Left ventricle myocardium inferior (tissue), 1 donor: ENCODE data around the gene KCNK3. TPM values are rescaled to one million over a fixed set of nuclear protein-coding genes. Genes with fewer than 3 reads are reported as not detected.

Source experiments
- DNase-seq: peaks from one replicate; pipeline ENCODE4 v3.0.0-alpha.2; 2020
- H3K27ac ChIP-seq: fragments of 200-600 bp; replicated peaks from 2 replicates; pipeline ENCODE4 v1.8.0; 2021
- H3K27me3 ChIP-seq: fragments of 200-600 bp; 2 replicates; pipeline ENCODE4 v1.8.0; 2021; ENCODE audit warnings: low read depth
- H3K36me3 ChIP-seq: fragments of 200-600 bp; 2 replicates; pipeline ENCODE4 v1.8.0; 2021
- H3K4me1 ChIP-seq: fragments of 200-600 bp; 2 replicates; pipeline ENCODE4 v1.8.0; 2021
- H3K4me3 ChIP-seq: fragments of 200-600 bp; 2 replicates; pipeline ENCODE4 v1.8.0; 2021; ENCODE audit warnings: mild to moderate bottlenecking, moderate library complexity
- H3K9me3 ChIP-seq: fragments of 200-600 bp; replicated peaks from 2 replicates; pipeline ENCODE4 v1.8.0; 2021
- CTCF ChIP-seq: fragments of 200-600 bp; IDR thresholded peaks from 2 replicates; pipeline ENCODE4 v1.8.0; 2021; ENCODE audit warnings: antibody characterized with exemption, mild to moderate bottlenecking, borderline replicate concordance
- intact Hi-C: fragments of 100-400 bp; cut with micrococcal nuclease; formaldehyde crosslinking; loops from one replicate; pipeline ENCODE4 v1.11.0; 2022
- total RNA-seq: library from RNA; stranded (reverse); fragmentation: NEBNext Ultra II Directional; extraction: Animal tissue kit (Norgen Biotek cat#: 25700); gene quantifications from one replicate; pipeline ENCODE4 v1.2.1, GENCODE V29; 2021
- donor health status: DM: no; HTN: yes; CAD: no; lungs with severe emphysema.

KCNK3 gene
- total RNA-seq, 1 donor from 2014 or later = 3.2 TPM

GRCh38 chr2:26724784-26725520, 32.4 kb downstream of the KCNK3 start:
- Histone ChIP-seq H3K27me3 (peaks cover 24% of the 10 kb centered on the region), H3K9me3 (no peaks in the 10 kb centered on the region), H3K4me1 (peaks cover 50% of the 10 kb centered on the region), H3K36me3 (no peaks in the 10 kb centered on the region), H3K27ac (peak overlapping the region; percentile 61), H3K4me3 (no peak overlapping the region)
- intact Hi-C loops = no loop called here
- TF ChIP-seq CTCF = no peak
- no peak for DNase-seq

GRCh38 chr2:26725521-26725820, 32.9 kb downstream of the KCNK3 start:
- Histone ChIP-seq H3K27me3 (peaks cover 24% of the 10 kb centered on the region), H3K9me3 (no peaks in the 10 kb centered on the region), H3K36me3 (no peaks in the 10 kb centered on the region), H3K27ac (peak overlapping the region; percentile 61), H3K4me1 (peaks cover 45% of the 10 kb centered on the region), H3K4me3 (no peak overlapping the region)
- intact Hi-C loops = no loop called here
- peak; percentile 30 for DNase-seq
- TF ChIP-seq CTCF = no peak

- H3K36me3 ChIP-seq = no peaks in the 10 kb centered on the region
- intact Hi-C loops = no loop called here
- H3K4me1 ChIP-seq = peaks cover 37% of the 10 kb centered on the region
- no peaks in the 10 kb centered on the region for H3K9me3 ChIP-seq
- TF ChIP-seq CTCF = no peak
- H3K27ac ChIP-seq = no peak overlapping the region
- no peak overlapping the region for H3K4me3 ChIP-seq
- H3K27me3 ChIP-seq = peaks cover 24% of the 10 kb centered on the region
- no peak for DNase-seq
These were observed 33.7 kb downstream of the KCNK3 start for GRCh38 chr2:26726228-26726627.

- no peak for DNase-seq
- intact Hi-C loops = no loop called here
- Histone ChIP-seq H3K4me1 (peaks cover 28% of the 10 kb centered on the region), H3K9me3 (no peaks in the 10 kb centered on the region), H3K4me3 (peak overlapping the region; percentile 3), H3K27ac (no peak overlapping the region), H3K36me3 (no peaks in the 10 kb centered on the region), H3K27me3 (peaks cover 24% of the 10 kb centered on the region)
- peak; percentile 47 for TF ChIP-seq CTCF
These were observed 35.4 kb downstream of the KCNK3 start for GRCh38 chr2:26727641-26728561.

- DNase-seq = no peak
- Histone ChIP-seq H3K4me3 (no peak overlapping the region), H3K9me3 (no peaks in the 10 kb centered on the region), H3K27ac (no peak overlapping the region), H3K4me1 (peaks cover 14% of the 10 kb centered on the region), H3K36me3 (no peaks in the 10 kb centered on the region), H3K27me3 (peaks cover 24% of the 10 kb centered on the region)
- TF ChIP-seq CTCF = no peak
- intact Hi-C loops = no loop called here
These were observed 36.8 kb downstream of the KCNK3 start for GRCh38 chr2:26729311-26729710.
